Thyroid gland (tissue), 4 donors: ENCODE results near the gene WDR90. TPM values are rescaled to one million over a fixed set of nuclear protein-coding genes. Genes with fewer than 3 reads are reported as not detected.

ENCODE experiments used
- DNase-seq, 2 donors: peaks; one replicate each; pipeline ENCODE4 v3.0.0-alpha.2; 2019
- H3K27ac ChIP-seq, 3 donors: fragments of 200-600 bp; sonication (generic); 1 replicate in 2 of 3; 2 replicates in 1 of 3; pipeline ENCODE4 v1.5.1; 2016 to 2019; ENCODE audit warnings: mild to moderate bottlenecking in 1 of 3, moderate library complexity in 1 of 3
- H3K27me3 ChIP-seq: fragments of 200-600 bp; sonication (generic); one replicate; pipeline ENCODE4 v1.5.1; 2019
- H3K36me3 ChIP-seq, 2 donors: fragments of 200-600 bp; sonication (generic); one replicate each; pipeline ENCODE4 v1.5.1; 2016 to 2019
- H3K4me1 ChIP-seq, 2 donors: fragments of 200-600 bp; sonication (generic); one replicate each; pipeline ENCODE4 v1.5.1; 2017 to 2019
- H3K4me3 ChIP-seq, 3 donors: fragments of 200-600 bp; sonication (generic); replicated peaks in 1 of 3; 1 replicate in 2 of 3; 2 replicates in 1 of 3; pipeline ENCODE4 v1.5.1; 2016; ENCODE audit warnings: mild to moderate bottlenecking in 1 of 3
- H3K9me3 ChIP-seq: fragments of 200-600 bp; sonication (generic); one replicate; pipeline ENCODE4 v1.5.1; 2017
- CTCF ChIP-seq, 6 experiments: fragments of 200-600 bp in 3 of 6; fragments of 450-650 bp in 3 of 6; sonication (generic) in 3 of 6; IDR thresholded peaks; one replicate each; pipeline ENCODE4 v1.5.1; 2016 to 2019; ENCODE audit warnings: antibody characterized with exemption in 6 of 6, mild to moderate bottlenecking in 2 of 6, inconsistent platforms in 1 of 6, moderate library complexity in 1 of 6
- POLR2A ChIP-seq, 2 donors: fragments of 450-650 bp; IDR thresholded peaks; one replicate each; pipeline ENCODE4 v1.6.1; 2017; ENCODE audit warnings: antibody characterized with exemption in 2 of 2, mild to moderate bottlenecking in 2 of 2, moderate library complexity in 1 of 2
- WGBS, 2 donors: methylation state at CpG; one replicate each; pipeline ENCODE4 v1.1.5; 2017; 5-methylcytosine and 5-hydroxymethylcytosine counted together
- intact Hi-C: fragments of 100-400 bp; cut with DNase I; formaldehyde crosslinking; loops from one replicate; pipeline ENCODE4 v1.15.1; 2023
- total RNA-seq, 4 donors: library from RNA; depleted of rRNA; stranded (reverse); fragments of >200 nt; gene quantifications; one replicate each; pipeline ENCODE4 v1.2.3, GENCODE V29; 2016

The WDR90 gene
- total RNA-seq, 4 donors from 2014 or later = 23.6 to 56.0 (median 34.3) TPM

DNA sequence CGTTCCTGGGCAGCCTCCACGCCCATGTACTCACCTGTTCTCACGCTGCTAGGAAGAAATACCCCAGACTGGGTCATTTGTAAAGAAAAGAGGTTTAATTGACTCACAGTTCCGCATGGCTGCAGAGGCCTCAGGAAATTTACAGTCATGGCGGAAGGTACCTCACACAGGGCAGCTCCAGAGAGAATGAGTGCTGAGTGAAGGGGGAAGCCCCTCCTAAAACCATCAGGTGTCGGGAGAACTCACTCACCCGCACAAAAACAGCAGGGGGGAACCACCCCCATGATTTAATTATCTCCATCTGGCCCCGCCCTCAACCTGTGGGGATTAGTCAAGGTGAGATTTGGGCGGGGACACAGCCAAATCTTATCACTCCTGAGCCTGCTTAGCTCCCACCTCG, 41.1 kb upstream of the WDR90 start:
- no peaks in the 10 kb centered on the region for H3K9me3 ChIP-seq
- no peak for DNase-seq
- intact Hi-C loops = no loop called here
- no peak for TF ChIP-seq POLR2A (IDR thresholded peaks at IDR 0.05)
- TF ChIP-seq CTCF (IDR thresholded peaks at IDR 0.05) = no peak
- H3K27ac ChIP-seq = no peak overlapping the region
- H3K4me1 ChIP-seq = peaks cover 0 to 8% of the 10 kb centered on the region in 2 donors
- 79 to 84% methylated on average over 10 of the region's 10 CpGs for WGBS, 2 donors
- H3K36me3 ChIP-seq = no peaks in the 10 kb centered on the region
- H3K27me3 ChIP-seq = no peaks in the 10 kb centered on the region
- H3K4me3 ChIP-seq = no peak overlapping the region

- intact Hi-C loops = no loop called here
- H3K27ac ChIP-seq = no peak overlapping the region
- peaks cover 0 to 8% of the 10 kb centered on the region in 2 donors for H3K4me1 ChIP-seq
- TF ChIP-seq CTCF (IDR thresholded peaks at IDR 0.05) (no peak), POLR2A (IDR thresholded peaks at IDR 0.05) (no peak)
- H3K9me3 ChIP-seq = no peaks in the 10 kb centered on the region
- no peak overlapping the region for H3K4me3 ChIP-seq
- no peak for DNase-seq
- no peaks in the 10 kb centered on the region for H3K27me3 ChIP-seq
- no peaks in the 10 kb centered on the region for H3K36me3 ChIP-seq
- WGBS, 2 donors = 88 to 95% methylated on average over 13 of the region's 13 CpGs
Observed at GRCh38 chr16:609316-609715, 39.8 kb upstream of the WDR90 start.

GRCh38 chr16:609984-610383, 39.2 kb upstream of the WDR90 start:
- Histone ChIP-seq H3K4me3 (no peak overlapping the region), H3K4me1 (peaks cover 0 to 8% of the 10 kb centered on the region in 2 donors), H3K9me3 (no peaks in the 10 kb centered on the region), H3K36me3 (no peaks in the 10 kb centered on the region), H3K27me3 (no peaks in the 10 kb centered on the region), H3K27ac (no peak overlapping the region)
- intact Hi-C loops = no loop called here
- no peak for DNase-seq
- WGBS, 2 donors = 91 to 95% methylated on average over 11 to 14 of the region's 14 CpGs
- TF ChIP-seq CTCF (IDR thresholded peaks at IDR 0.05) (no peak), POLR2A (IDR thresholded peaks at IDR 0.05) (no peak)

GRCh38 chr16:610513-611381, 38.4 kb upstream of the WDR90 start:
- H3K4me3 ChIP-seq = no peak overlapping the region
- WGBS, 2 donors = 84 to 87% methylated on average over 14 to 18 of the region's 28 CpGs
- H3K27me3 ChIP-seq = no peaks in the 10 kb centered on the region
- peak; percentile 50 to 83 (median 66) for TF ChIP-seq CTCF (IDR thresholded peaks at IDR 0.05)
- TF ChIP-seq POLR2A (IDR thresholded peaks at IDR 0.05) = no peak
- no peaks in the 10 kb centered on the region for H3K36me3 ChIP-seq
- H3K4me1 ChIP-seq = peaks cover 0 to 8% of the 10 kb centered on the region in 2 donors
- intact Hi-C loops = no loop called here
- H3K27ac ChIP-seq = no peak overlapping the region
- DNase-seq = peak; percentile 61 to 64
- no peaks in the 10 kb centered on the region for H3K9me3 ChIP-seq

DNA sequence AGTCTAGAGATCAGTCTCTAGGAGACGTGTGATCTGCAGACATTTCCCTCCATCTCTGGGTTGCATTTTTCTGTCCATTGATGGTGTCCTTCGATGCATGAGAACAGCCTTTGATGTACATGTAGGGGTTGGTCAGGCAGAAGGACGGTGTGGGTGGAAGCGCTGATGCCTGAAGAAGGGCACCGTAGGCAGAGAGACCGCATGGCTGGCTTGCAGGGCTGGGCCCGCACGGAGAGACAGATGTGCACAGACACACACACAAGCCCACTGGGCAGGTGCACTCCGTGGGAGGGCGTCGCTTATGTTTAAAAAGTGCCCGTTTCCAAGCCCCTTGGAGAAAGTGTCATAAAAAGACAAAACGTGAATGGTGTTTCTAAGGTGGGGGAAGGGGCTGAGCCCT, 34.0 kb upstream of the WDR90 start:
- TF ChIP-seq CTCF (IDR thresholded peaks at IDR 0.05) = no peak
- Histone ChIP-seq H3K4me1 (peaks cover 0 to 8% of the 10 kb centered on the region in 2 donors), H3K9me3 (no peaks in the 10 kb centered on the region), H3K4me3 (no peak overlapping the region), H3K36me3 (no peaks in the 10 kb centered on the region), H3K27me3 (no peaks in the 10 kb centered on the region), H3K27ac (no peak overlapping the region)
- 86 to 87% methylated on average over 13 of the region's 13 CpGs for WGBS, 2 donors
- no peak for DNase-seq
- intact Hi-C loops = no loop called here
